ENCODE data around the gene FBN1. TPM values are rescaled to one million over a fixed set of nuclear protein-coding genes. Genes with fewer than 3 reads are reported as not detected.

FBN1 gene
- total RNA-seq, 1 donor from 2014 or later = 12.6 TPM

DNA sequence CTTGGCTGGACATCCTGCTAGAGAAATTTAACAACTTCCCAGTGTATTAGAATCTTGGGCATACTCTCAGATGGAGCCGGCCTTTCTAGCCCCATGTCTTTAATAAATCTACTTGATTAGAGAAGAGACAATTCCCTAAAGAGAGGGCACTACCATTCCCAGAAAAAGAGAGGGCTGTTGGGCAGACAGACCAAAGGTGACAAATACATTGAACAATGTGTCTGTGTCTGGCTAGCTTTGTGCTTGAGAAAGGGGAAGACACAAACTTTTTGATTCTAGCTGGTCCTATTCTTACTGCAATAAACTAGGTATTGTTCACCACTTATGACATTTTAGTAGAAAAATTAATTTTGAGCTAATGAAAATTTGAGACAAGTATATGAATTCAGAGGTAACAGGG, 256.6 kb downstream of the FBN1 start:
- H3K27me3 Mint-ChIP-seq (ENCODE audit: unreplicated experiment) = no peaks in the 10 kb centered on the region
- peaks cover 25% of the 10 kb centered on the region for H3K4me1 Mint-ChIP-seq (ENCODE audit: low read depth, unreplicated experiment)
- H3K36me3 Mint-ChIP-seq (ENCODE audit: unreplicated experiment) = no peaks in the 10 kb centered on the region
- no peak for TF ChIP-seq CTCF (IDR thresholded peaks at IDR 0.05; ENCODE audit: partially characterized antibody, unreplicated experiment)
- no peaks in the 10 kb centered on the region for H3K9me3 Mint-ChIP-seq (ENCODE audit: unreplicated experiment)
- peak overlapping the region; percentile 58 for H3K4me3 Mint-ChIP-seq (ENCODE audit: unreplicated experiment)
- no peak for DNase-seq
- peak overlapping the region; percentile 6 for H3K27ac Mint-ChIP-seq (ENCODE audit: unreplicated experiment)

DNA sequence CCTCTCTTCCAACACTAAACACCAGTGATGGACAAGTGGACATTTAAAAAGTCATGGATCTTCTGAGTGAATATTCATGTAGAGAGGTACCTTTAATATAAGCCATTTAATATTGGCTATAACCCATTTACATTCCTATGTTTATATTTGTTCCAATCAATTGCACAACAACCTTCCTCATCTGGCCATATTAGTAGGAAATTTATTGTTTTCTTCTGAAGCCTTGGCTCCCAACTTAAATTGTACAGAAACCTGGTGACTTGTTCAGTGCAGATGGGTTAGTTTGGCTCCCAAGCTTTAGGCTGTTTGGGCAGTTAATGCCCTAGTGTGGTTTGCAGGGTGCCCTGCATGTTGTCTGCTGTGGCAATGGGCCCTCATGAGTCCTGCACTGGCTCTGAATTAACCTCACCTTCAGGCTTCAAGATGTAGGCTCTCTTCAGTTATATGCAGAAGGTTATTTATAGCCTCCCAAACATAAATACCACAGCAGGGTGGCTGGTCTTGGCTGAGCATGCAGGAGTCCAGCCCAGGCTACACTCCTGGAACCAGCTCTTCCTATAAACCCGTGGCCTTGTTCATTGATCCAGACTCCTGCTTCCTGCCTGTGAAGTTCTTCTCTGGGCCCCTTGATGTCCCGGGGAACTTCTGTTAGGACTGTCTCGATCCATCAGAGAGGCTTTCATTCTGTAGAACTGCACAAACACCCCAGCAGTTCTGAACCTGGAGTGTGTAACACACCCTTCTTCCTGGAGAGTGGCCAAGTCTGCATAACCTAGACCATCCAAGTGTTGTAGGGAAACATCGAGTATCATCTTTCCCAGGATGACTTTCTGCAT, 257.3 kb downstream of the FBN1 start:
- Mint-ChIP-seq H3K4me1 (ENCODE audit: low read depth, unreplicated experiment) (peaks cover 23% of the 10 kb centered on the region), H3K36me3 (ENCODE audit: unreplicated experiment) (no peaks in the 10 kb centered on the region), H3K9me3 (ENCODE audit: unreplicated experiment) (no peaks in the 10 kb centered on the region), H3K27ac (ENCODE audit: unreplicated experiment) (no peak overlapping the region), H3K27me3 (ENCODE audit: unreplicated experiment) (no peaks in the 10 kb centered on the region), H3K4me3 (ENCODE audit: unreplicated experiment) (no peak overlapping the region)
- DNase-seq = no peak
- TF ChIP-seq CTCF (IDR thresholded peaks at IDR 0.05; ENCODE audit: partially characterized antibody, unreplicated experiment) = no peak

GRCh38 chr15:48385031-48385830, 260.3 kb downstream of the FBN1 start:
- no peak for DNase-seq
- Mint-ChIP-seq H3K9me3 (ENCODE audit: unreplicated experiment) (no peaks in the 10 kb centered on the region), H3K27me3 (ENCODE audit: unreplicated experiment) (no peaks in the 10 kb centered on the region), H3K4me1 (ENCODE audit: low read depth, unreplicated experiment) (peaks cover 10% of the 10 kb centered on the region), H3K27ac (ENCODE audit: unreplicated experiment) (no peak overlapping the region), H3K36me3 (ENCODE audit: unreplicated experiment) (no peaks in the 10 kb centered on the region), H3K4me3 (ENCODE audit: unreplicated experiment) (no peak overlapping the region)
- TF ChIP-seq CTCF (IDR thresholded peaks at IDR 0.05; ENCODE audit: partially characterized antibody, unreplicated experiment) = no peak

GRCh38 chr15:48384616-48385015, 260.9 kb downstream of the FBN1 start:
- Mint-ChIP-seq H3K36me3 (ENCODE audit: unreplicated experiment) (no peaks in the 10 kb centered on the region), H3K9me3 (ENCODE audit: unreplicated experiment) (no peaks in the 10 kb centered on the region)

More at GRCh38 chr15:48384616-48385015, 260.9 kb downstream of the FBN1 start:
- DNase-seq = no peak
- Mint-ChIP-seq H3K4me3 (ENCODE audit: unreplicated experiment) (no peak overlapping the region), H3K27me3 (ENCODE audit: unreplicated experiment) (no peaks in the 10 kb centered on the region), H3K27ac (ENCODE audit: unreplicated experiment) (no peak overlapping the region), H3K4me1 (ENCODE audit: low read depth, unreplicated experiment) (peaks cover 9% of the 10 kb centered on the region)
- TF ChIP-seq CTCF (IDR thresholded peaks at IDR 0.05; ENCODE audit: partially characterized antibody, unreplicated experiment) = no peak
